Stomach smooth muscle (tissue), 2 donors: ENCODE results near the gene LNX2.

Source experiments
- H3K27ac ChIP-seq: one replicate; pipeline ENCODE4 v1.7.0; 2013; ENCODE audit warnings: mild to moderate bottlenecking, low read length, inconsistent platforms
- H3K27me3 ChIP-seq, 2 donors: one replicate each; pipeline ENCODE4 v1.7.0; 2013; ENCODE audit warnings: low read length in 2 of 2; ENCODE audit not compliant: insufficient read depth in 2 of 2, control insufficient read depth in 1 of 2
- H3K36me3 ChIP-seq, 2 donors: one replicate each; pipeline ENCODE4 v1.7.0; 2013; ENCODE audit warnings: low read length in 2 of 2; ENCODE audit not compliant: control insufficient read depth in 2 of 2, insufficient read depth in 2 of 2
- H3K4me1 ChIP-seq: one replicate; pipeline ENCODE4 v1.7.0; 2013; ENCODE audit warnings: low read length; ENCODE audit not compliant: control insufficient read depth, insufficient read depth
- H3K4me3 ChIP-seq, 2 donors: one replicate each; pipeline ENCODE4 v1.7.0; 2013; ENCODE audit warnings: low read length in 2 of 2
- H3K9ac ChIP-seq, 2 donors: one replicate each; pipeline ENCODE4 v1.7.0; 2013; ENCODE audit warnings: low read length in 2 of 2, mild to moderate bottlenecking in 1 of 2
- H3K9me3 ChIP-seq, 2 donors: one replicate each; pipeline ENCODE4 v1.7.0; 2013; ENCODE audit warnings: low read length in 2 of 2; ENCODE audit not compliant: control insufficient read depth in 2 of 2
- donor health status: healthy.
- donor health status: Pancreatic carcinoma.

The LNX2 gene

DNA sequence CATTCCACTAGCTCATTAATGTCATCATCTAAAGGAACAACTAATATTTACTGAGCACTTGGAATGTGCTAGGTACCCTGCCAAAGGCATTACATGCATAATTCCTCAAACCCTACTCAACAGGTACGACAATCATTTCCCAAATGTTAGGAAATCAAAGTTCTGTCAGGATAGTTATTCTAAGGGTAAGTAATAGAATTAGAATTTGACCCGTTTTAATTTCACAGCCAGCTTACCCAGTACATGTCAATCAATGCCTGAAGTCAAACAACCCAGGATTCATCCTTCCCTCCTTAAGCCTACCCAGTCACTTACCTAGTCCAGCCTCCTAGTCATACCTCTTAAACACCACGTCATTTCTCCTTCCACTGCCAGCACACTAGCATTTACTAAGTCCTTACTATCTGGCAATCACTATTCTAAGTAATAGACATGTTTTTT, 2.4 kb downstream of the LNX2 start:
- H3K9me3 ChIP-seq = no peaks in the 10 kb centered on the region
- H3K9ac ChIP-seq = no peak overlapping the region
- no peak overlapping the region for H3K27ac ChIP-seq
- H3K4me3 ChIP-seq = no peak overlapping the region
- H3K4me1 ChIP-seq = peaks cover 21% of the 10 kb centered on the region
- H3K27me3 ChIP-seq = no peaks in the 10 kb centered on the region
- peaks cover under 1 to 1% of the 10 kb centered on the region in 2 donors for H3K36me3 ChIP-seq

DNA sequence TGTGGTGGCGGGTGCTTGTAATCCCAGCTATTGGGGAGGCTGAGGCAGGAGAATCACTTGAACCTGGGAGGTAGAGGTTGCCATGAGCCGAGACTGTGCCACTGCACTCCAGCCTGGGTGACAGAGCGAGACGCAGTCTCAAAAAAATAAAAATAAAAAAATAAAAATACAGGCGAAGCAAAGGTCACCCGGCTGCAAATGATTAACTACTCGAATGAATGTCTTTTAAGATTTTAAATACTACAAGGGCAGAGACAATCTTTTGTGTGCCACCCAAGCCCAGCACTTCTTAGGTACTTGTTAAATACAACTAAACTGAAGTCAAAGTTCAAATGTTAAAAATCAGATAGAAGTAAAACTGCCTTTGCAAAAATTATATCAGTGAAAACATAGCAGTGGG, 6.7 kb downstream of the LNX2 start:
- Histone ChIP-seq H3K27ac (no peak overlapping the region), H3K27me3 (no peaks in the 10 kb centered on the region), H3K9ac (no peak overlapping the region), H3K36me3 (no peaks in the 10 kb centered on the region), H3K9me3 (no peaks in the 10 kb centered on the region), H3K4me1 (peaks cover 2% of the 10 kb centered on the region), H3K4me3 (no peak overlapping the region)

DNA sequence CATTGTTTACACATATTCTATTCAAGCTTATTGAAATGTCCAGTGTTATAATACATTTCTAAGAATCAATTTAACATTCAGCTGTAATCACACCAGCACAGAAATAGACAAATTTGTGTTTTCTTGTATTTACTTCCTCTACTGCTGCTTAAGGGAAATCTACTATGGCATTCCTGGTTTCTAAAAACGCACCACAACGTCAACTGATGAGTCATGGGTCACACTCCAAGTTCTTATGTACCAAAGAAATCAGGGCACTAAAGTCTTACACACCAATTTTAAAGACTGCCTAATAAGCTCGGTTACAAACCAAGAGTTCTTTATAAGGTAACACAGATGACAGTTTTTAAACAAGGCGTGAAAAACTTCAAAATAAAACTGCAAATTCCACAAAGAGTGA, 13.2 kb downstream of the LNX2 start:
- Histone ChIP-seq H3K4me3 (no peak overlapping the region), H3K27me3 (no peaks in the 10 kb centered on the region), H3K36me3 (no peaks in the 10 kb centered on the region), H3K9ac (no peak overlapping the region), H3K27ac (no peak overlapping the region), H3K9me3 (no peaks in the 10 kb centered on the region), H3K4me1 (peaks cover 3% of the 10 kb centered on the region)

DNA sequence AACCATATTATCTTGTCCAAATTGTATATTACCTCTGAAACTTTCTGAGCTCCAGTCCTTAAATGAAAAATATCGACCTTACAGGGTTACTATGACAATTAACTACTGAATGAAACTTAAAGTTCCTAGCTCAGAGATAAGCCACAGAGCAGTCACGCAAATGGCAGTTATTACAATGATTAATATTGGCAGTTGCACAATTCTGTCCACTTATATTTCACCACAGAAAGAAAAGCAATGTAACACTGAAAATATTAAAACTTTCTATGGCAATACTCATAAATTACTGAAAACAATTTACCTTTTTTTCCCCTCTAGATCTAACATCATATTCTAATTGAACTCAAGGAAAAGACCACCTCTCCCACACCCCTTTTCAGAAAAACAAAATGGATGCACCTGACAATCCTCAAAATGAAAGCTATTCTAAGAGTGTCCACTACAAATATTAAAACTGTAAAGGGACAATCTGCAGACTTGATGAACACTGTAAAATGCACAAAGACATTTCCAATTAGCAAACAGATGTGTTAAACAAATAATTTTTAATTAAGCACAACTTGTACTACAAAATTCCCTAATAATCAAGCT, 14.6 kb downstream of the LNX2 start:
- Histone ChIP-seq H3K27me3 (no peaks in the 10 kb centered on the region), H3K9ac (no peak overlapping the region), H3K4me3 (no peak overlapping the region), H3K27ac (no peak overlapping the region), H3K36me3 (no peaks in the 10 kb centered on the region), H3K9me3 (no peaks in the 10 kb centered on the region), H3K4me1 (peaks cover 3% of the 10 kb centered on the region)

DNA sequence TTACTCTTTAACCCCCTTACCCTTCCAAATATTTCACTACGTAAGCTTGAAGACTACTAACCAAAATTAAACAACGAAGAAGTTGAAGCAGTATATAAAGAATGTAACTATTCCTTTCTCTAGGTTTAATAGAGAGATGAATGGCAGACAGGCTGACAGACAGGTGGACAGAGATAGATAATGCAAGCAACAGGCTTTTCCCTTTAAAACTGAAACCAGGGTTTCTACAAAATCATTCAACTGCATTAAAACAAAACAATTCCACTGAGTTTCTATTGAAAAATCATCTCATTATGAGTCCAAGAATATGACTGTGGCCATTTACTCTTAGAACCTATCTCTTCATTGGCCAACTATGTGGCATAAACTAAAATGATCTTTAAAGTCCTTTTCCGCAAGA, 15.2 kb downstream of the LNX2 start:
- Histone ChIP-seq H3K36me3 (no peaks in the 10 kb centered on the region), H3K27me3 (no peaks in the 10 kb centered on the region), H3K4me1 (peaks cover 3% of the 10 kb centered on the region), H3K9me3 (no peaks in the 10 kb centered on the region), H3K9ac (no peak overlapping the region), H3K4me3 (no peak overlapping the region), H3K27ac (no peak overlapping the region)

DNA sequence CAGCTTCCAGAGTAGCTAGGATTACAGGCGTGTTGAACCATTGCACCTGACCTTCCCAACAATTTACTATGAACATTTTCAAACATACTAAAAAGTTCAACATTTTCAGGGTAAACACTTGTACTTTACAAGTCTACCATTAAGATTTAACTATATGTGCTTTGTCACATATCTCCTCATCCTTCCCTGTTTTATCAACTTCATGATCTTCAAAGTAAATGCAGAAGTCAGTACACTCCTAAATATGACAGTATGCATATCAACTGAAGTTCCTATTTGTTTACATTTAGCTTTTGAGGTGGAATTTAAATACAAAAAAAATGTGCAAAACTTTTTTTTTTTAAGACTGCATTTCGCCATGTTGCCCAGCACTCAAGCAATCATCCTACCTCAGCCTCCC, 18.5 kb downstream of the LNX2 start:
- Histone ChIP-seq H3K9ac (no peak overlapping the region), H3K36me3 (no peaks in the 10 kb centered on the region), H3K4me3 (no peak overlapping the region), H3K27ac (no peak overlapping the region), H3K27me3 (no peaks in the 10 kb centered on the region), H3K4me1 (no peaks in the 10 kb centered on the region), H3K9me3 (no peaks in the 10 kb centered on the region)

DNA sequence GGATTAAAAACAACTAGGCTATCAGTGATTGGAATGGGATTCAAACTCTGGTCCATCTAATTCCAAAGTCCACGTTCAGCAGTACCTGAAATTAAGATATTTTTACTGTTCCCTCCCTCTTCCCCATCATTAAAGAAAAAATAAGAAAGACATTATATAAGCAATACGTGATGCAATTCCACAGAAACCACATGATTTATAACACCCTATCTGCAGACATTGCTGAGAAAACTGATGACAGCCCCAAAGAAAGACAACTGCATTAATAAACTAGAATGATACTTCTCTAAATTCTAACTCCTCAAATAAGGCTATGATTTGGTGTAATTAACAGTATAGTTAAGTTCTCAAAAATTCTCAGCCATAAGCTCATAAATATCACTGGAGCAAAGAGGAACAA, 19.1 kb downstream of the LNX2 start:
- Histone ChIP-seq H3K9ac (no peak overlapping the region), H3K27ac (no peak overlapping the region), H3K4me3 (no peak overlapping the region), H3K9me3 (no peaks in the 10 kb centered on the region), H3K4me1 (no peaks in the 10 kb centered on the region), H3K36me3 (no peaks in the 10 kb centered on the region), H3K27me3 (no peaks in the 10 kb centered on the region)

DNA sequence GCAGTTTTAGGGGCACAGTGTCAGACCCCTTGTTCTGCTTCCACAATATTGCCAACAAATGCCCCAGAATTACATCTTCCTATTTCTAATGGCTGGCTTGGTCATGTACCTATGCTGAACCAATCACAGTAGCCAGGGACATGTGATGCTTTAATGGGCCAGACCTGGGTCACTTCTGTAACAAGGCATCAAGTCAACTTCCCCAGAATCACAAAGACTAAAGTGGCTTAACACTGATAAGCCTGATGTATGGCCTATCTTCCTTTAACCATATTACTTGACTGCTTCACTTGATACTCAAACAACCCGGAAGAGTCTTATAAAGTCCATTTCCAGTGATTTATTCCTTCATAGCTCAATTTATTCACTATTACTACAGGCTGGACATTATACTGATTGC, 19.6 kb downstream of the LNX2 start:
- Histone ChIP-seq H3K36me3 (no peaks in the 10 kb centered on the region), H3K27me3 (no peaks in the 10 kb centered on the region), H3K27ac (no peak overlapping the region), H3K4me3 (no peak overlapping the region), H3K9me3 (no peaks in the 10 kb centered on the region), H3K9ac (no peak overlapping the region), H3K4me1 (no peaks in the 10 kb centered on the region)

DNA sequence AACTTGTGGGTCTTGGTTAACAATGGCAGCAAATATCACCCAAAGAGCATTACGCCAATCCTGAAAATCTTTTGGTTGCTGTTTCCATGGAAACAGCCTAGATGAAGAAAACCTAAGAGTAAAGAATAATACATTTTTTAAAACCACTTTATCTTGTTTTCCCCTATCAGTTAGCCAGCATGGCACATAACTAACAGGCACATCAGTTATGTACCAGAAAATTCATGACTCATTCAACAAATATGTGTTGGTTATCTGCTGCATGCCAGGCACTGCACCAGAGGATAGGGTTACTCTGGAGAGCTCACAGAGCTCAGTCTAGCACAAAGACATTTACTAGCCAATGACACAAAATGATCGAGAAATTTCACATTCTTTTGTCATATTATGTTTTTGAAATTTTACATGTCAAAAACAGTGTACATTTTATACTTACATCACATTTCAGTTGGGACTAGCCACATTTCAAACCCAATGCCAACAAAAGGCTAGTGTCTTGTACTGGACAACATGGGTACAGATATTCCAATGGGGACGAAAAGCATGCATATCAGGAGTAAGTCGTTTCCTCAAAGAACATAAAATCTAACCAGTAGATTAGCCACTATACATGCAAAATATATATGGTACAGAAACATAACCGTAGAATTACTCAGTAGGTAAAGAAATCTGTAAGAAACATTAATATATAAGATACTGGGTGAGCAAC, 20.3 kb downstream of the LNX2 start:
- H3K4me1 ChIP-seq = no peaks in the 10 kb centered on the region
- no peak overlapping the region for H3K27ac ChIP-seq
- H3K36me3 ChIP-seq = no peaks in the 10 kb centered on the region
- no peaks in the 10 kb centered on the region for H3K9me3 ChIP-seq
- no peaks in the 10 kb centered on the region for H3K27me3 ChIP-seq
- no peak overlapping the region for H3K9ac ChIP-seq
- no peak overlapping the region for H3K4me3 ChIP-seq

DNA sequence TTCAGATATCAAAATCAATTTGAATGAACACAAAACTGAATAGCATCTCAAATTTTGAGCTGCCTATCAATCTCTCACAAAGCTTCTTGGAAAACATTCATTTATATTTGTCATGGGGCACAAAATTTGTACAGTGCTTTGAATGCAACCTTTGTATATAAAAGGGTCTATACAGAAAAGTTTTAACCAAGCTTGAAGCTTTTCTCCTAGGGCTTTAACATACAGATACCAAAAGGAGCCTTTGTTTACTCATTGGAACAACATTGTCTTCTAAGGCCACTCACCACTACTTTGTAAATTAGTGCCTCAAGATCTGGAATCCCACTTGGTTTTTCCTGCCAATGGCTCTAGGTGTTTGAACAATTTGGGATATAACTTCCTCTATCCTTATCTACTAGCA, 21.2 kb downstream of the LNX2 start:
- Histone ChIP-seq H3K36me3 (no peaks in the 10 kb centered on the region), H3K27me3 (no peaks in the 10 kb centered on the region), H3K27ac (no peak overlapping the region), H3K9me3 (no peaks in the 10 kb centered on the region), H3K4me3 (no peak overlapping the region), H3K9ac (no peak overlapping the region), H3K4me1 (no peaks in the 10 kb centered on the region)

DNA sequence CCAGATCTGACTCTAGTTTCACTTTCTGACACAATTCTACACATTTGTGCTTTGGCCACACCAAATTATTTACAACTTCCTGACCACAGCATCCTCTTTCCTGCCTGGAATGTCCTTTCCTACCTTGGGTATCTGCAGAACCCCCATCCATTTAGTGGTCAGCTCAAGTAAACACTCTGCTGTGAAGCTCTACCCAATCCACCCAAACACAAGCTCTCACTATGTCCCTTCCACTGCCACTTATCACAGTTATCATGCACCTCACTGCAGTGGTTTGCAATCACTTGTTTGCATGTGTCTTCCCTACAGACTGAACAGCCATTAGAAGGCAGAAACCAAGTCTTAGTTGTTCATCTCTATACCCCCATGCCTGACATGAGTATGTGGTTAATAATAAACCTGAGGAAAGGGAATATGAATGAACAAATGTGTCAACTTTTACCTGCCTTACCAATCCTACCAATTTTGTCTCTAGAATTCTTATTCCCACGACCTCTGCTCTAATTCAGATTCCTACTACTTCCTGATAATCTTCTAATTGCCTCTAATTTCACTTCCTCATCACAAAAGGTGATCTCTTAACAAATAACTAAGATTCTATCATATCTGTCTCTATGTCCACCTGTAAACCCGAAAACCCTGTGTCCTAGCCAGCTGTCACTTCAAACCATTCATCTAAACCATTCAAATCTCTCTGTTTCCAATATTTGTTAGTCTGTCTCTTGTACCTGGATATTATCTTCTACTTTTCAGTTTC, 25.1 kb downstream of the LNX2 start:
- no peaks in the 10 kb centered on the region for H3K9me3 ChIP-seq
- H3K4me1 ChIP-seq = no peaks in the 10 kb centered on the region
- no peak overlapping the region for H3K4me3 ChIP-seq
- no peak overlapping the region for H3K27ac ChIP-seq
- H3K9ac ChIP-seq = no peak overlapping the region
- no peaks in the 10 kb centered on the region for H3K36me3 ChIP-seq
- no peaks in the 10 kb centered on the region for H3K27me3 ChIP-seq
